ENCODE results near the gene CFAP99. TPM values are rescaled to one million over a fixed set of nuclear protein-coding genes. Genes with fewer than 3 reads are reported as not detected.
"Not testable (repeated sequence)": the region's sequence is repeated elsewhere in the genome, so short reads cannot be mapped to it uniquely, and the experiment has no call there.

The CFAP99 gene
- total RNA-seq, 2 donors from 2014 or later: 0.32 to 0.49 TPM

- no peaks in the 10 kb centered on the region for H3K27me3 ChIP-seq
- no peak for DNase-seq
- intact Hi-C loops (cut with DNase I): no loop called here
- no peak overlapping the region for H3K9ac ChIP-seq (ENCODE audit: low read depth in 2 of 2, low read length in 2 of 2)
- H3K27ac ChIP-seq: no peak overlapping the region
- H3K4me3 ChIP-seq: no peak overlapping the region
- no peaks in the 10 kb centered on the region for H3K9me3 ChIP-seq
- H3K36me3 ChIP-seq: no peaks in the 10 kb centered on the region
- no peaks in the 10 kb centered on the region for H3K4me1 ChIP-seq
- no peak for TF ChIP-seq CTCF (IDR thresholded peaks at IDR 0.05)
Observed at GRCh38 chr4:2375427-2375826, 43.3 kb upstream of the CFAP99 start.

GRCh38 chr4:2377241-2377640 lies 41.5 kb upstream of the CFAP99 start:
- DNase-seq: no peak
- Histone ChIP-seq H3K9me3 (no peaks in the 10 kb centered on the region), H3K4me1 (no peaks in the 10 kb centered on the region), H3K27ac (no peak overlapping the region), H3K36me3 (no peaks in the 10 kb centered on the region), H3K27me3 (no peaks in the 10 kb centered on the region), H3K9ac (ENCODE audit: low read depth in 2 of 2, low read length in 2 of 2) (no peak overlapping the region), H3K4me3 (no peak overlapping the region)
- TF ChIP-seq CTCF (IDR thresholded peaks at IDR 0.05): no peak
- intact Hi-C loops (cut with DNase I): no loop called here

- no peaks in the 10 kb centered on the region for H3K27me3 ChIP-seq
- no peak for TF ChIP-seq CTCF (IDR thresholded peaks at IDR 0.05)
- no peaks in the 10 kb centered on the region for H3K9me3 ChIP-seq
- intact Hi-C loops (cut with DNase I): no loop called here
- H3K9ac ChIP-seq (ENCODE audit: low read depth in 2 of 2, low read length in 2 of 2): no peak overlapping the region
- H3K27ac ChIP-seq: no peak overlapping the region
- no peaks in the 10 kb centered on the region for H3K36me3 ChIP-seq
- no peak overlapping the region for H3K4me3 ChIP-seq
- H3K4me1 ChIP-seq: no peaks in the 10 kb centered on the region
- DNase-seq: no peak
Observed at GRCh38 chr4:2378401-2378800, 40.4 kb upstream of the CFAP99 start.

- H3K27ac ChIP-seq: no peak overlapping the region
- no peaks in the 10 kb centered on the region for H3K9me3 ChIP-seq
- intact Hi-C loops (cut with DNase I): no loop called here
- no peak for DNase-seq
- H3K27me3 ChIP-seq: no peaks in the 10 kb centered on the region
- TF ChIP-seq CTCF (IDR thresholded peaks at IDR 0.05): no peak
- H3K9ac ChIP-seq (ENCODE audit: low read depth in 2 of 2, low read length in 2 of 2): no peak overlapping the region
- H3K36me3 ChIP-seq: no peaks in the 10 kb centered on the region
- H3K4me1 ChIP-seq: no peaks in the 10 kb centered on the region
- no peak overlapping the region for H3K4me3 ChIP-seq
Observed at GRCh38 chr4:2378898-2379297, 39.9 kb upstream of the CFAP99 start.

- H3K9me3 ChIP-seq; H3K36me3 ChIP-seq; H3K9ac ChIP-seq (ENCODE audit: low read depth in 2 of 2, low read length in 2 of 2); H3K27me3 ChIP-seq; intact Hi-C loops (cut with DNase I); DNase-seq; H3K4me3 ChIP-seq; H3K4me1 ChIP-seq; H3K27ac ChIP-seq: not testable (repeated sequence)
Observed at GRCh38 chr4:2380589-2380988, 38.2 kb upstream of the CFAP99 start.

- H3K4me3 ChIP-seq; H3K36me3 ChIP-seq; H3K27ac ChIP-seq; H3K4me1 ChIP-seq; DNase-seq; intact Hi-C loops (cut with DNase I); H3K27me3 ChIP-seq; H3K9ac ChIP-seq (ENCODE audit: low read depth in 2 of 2, low read length in 2 of 2); H3K9me3 ChIP-seq: not testable (repeated sequence)
Observed at GRCh38 chr4:2382769-2383202, 36.0 kb upstream of the CFAP99 start.

- H3K4me1 ChIP-seq; H3K36me3 ChIP-seq; H3K4me3 ChIP-seq; H3K27ac ChIP-seq; H3K9ac ChIP-seq (ENCODE audit: low read depth in 2 of 2, low read length in 2 of 2); intact Hi-C loops (cut with DNase I); DNase-seq; H3K9me3 ChIP-seq; H3K27me3 ChIP-seq: not testable (repeated sequence)
Observed at GRCh38 chr4:2383220-2383631, 35.5 kb upstream of the CFAP99 start.

All from colonic mucosa (tissue), 4 donors.